PFSK-1 (cell line): ENCODE results near the gene GMPPB.

Source experiments
- FOXP2 ChIP-seq: optimal IDR thresholded peaks from 2 replicates; pipeline ENCODE3; 2011; ENCODE audit warnings: borderline replicate concordance, control low read depth, inconsistent platforms; ENCODE audit not compliant: insufficient read depth; ENCODE audit errors: extremely low read length, extremely low read depth
- POLR2AphosphoS5 ChIP-seq: IDR thresholded peaks from 2 replicates; pipeline ENCODE4 v1.6.1; 2012; ENCODE audit warnings: low read depth, mild to moderate bottlenecking, control low read depth, low read length, moderate library complexity
- REST ChIP-seq, 2 experiments: IDR thresholded peaks; 2 replicates each; pipeline versions ENCODE4 v1.6.1 to v1.8.0; 2011 to 2012; ENCODE audit warnings: low read depth in 2 of 2, low read length in 2 of 2, control low read depth in 1 of 2, inconsistent platforms in 1 of 2, mild to moderate bottlenecking in 1 of 2, moderate library complexity in 1 of 2; ENCODE audit not compliant: insufficient read depth in 1 of 2
- SIN3A ChIP-seq: IDR thresholded peaks from 2 replicates; pipeline ENCODE4 v1.6.1; 2012; ENCODE audit warnings: mild to moderate bottlenecking, low read length, moderate library complexity, borderline replicate concordance; ENCODE audit not compliant: insufficient read depth
- TAF1 ChIP-seq: IDR thresholded peaks from 2 replicates; pipeline ENCODE4 v1.6.1; 2012; ENCODE audit warnings: low read length, control low read depth, borderline replicate concordance; ENCODE audit not compliant: insufficient read depth

Gene GMPPB

GRCh38 chr3:49711489-49711888, 12.3 kb downstream of the GMPPB start:
- TF ChIP-seq TAF1 = no peak
- no peak for TF ChIP-seq REST (IDR thresholded peaks at IDR 0.05; ENCODE audit: insufficient read depth in 1 of 2, low read depth in 2 of 2, low read length in 2 of 2)
- TF ChIP-seq FOXP2 = no peak
- TF ChIP-seq SIN3A = no peak
- no peak for TF ChIP-seq POLR2AphosphoS5

GRCh38 chr3:49709852-49710251, 13.9 kb downstream of the GMPPB start:
- TF ChIP-seq SIN3A (no peak), TAF1 (no peak), REST (IDR thresholded peaks at IDR 0.05; ENCODE audit: insufficient read depth in 1 of 2, low read depth in 2 of 2, low read length in 2 of 2) (no peak), FOXP2 (no peak), POLR2AphosphoS5 (no peak)

- no peak for TF ChIP-seq TAF1
- no peak for TF ChIP-seq POLR2AphosphoS5
- TF ChIP-seq FOXP2 = no peak
Measured at GRCh38 chr3:49707113-49707480, 16.7 kb downstream of the GMPPB start.

GRCh38 chr3:49706456-49707112, 17.2 kb downstream of the GMPPB start:
- TF ChIP-seq POLR2AphosphoS5 (no peak), REST (IDR thresholded peaks at IDR 0.05; ENCODE audit: insufficient read depth in 1 of 2, low read depth in 2 of 2, low read length in 2 of 2) (no peak), FOXP2 (no peak), SIN3A (no peak)

GRCh38 chr3:49705390-49705960, 18.3 kb downstream of the GMPPB start:
- TF ChIP-seq POLR2AphosphoS5 (no peak), SIN3A (no peak), FOXP2 (no peak), TAF1 (no peak), REST (IDR thresholded peaks at IDR 0.05; ENCODE audit: insufficient read depth in 1 of 2, low read depth in 2 of 2, low read length in 2 of 2) (no peak)
